Activated T-cell treated with anti-CD3 and anti-CD28 coated beads, Interleukin-2, amount 50 U/mL, for 72 hours (primary cell): ENCODE data around the gene CYTH1. TPM values are rescaled to one million over a fixed set of nuclear protein-coding genes. Genes with fewer than 3 reads are reported as not detected.

Experiments used
- ATAC-seq, 2 donors: fragments of 150-1000 bp; cut with Tn5 transposase; replicated peaks in 1 of 2; 2 replicates each; pipeline ENCODE4 v1.10.0; 2021; ENCODE audit warnings: moderate library complexity in 2 of 2, mild to moderate bottlenecking in 1 of 2
- DNase-seq, 2 donors: peaks; one replicate each; pipeline ENCODE4 v3.0.0; 2021 to 2022; ENCODE audit warnings: mixed read lengths in 1 of 2
- H3K27ac Mint-ChIP-seq: one replicate; pipeline ENCODE4 v1.8.0; 2022; ENCODE audit warnings: mild to moderate bottlenecking, moderate library complexity, mixed read lengths
- H3K27me3 Mint-ChIP-seq: one replicate; pipeline ENCODE4 v1.8.0; 2022; ENCODE audit warnings: low read depth, mixed read lengths
- H3K36me3 Mint-ChIP-seq, 2 donors: one replicate each; pipeline ENCODE4 v1.8.0; 2022; ENCODE audit warnings: mixed read lengths in 2 of 2, mild to moderate bottlenecking in 1 of 2; ENCODE audit not compliant: insufficient read depth in 2 of 2
- H3K4me1 Mint-ChIP-seq: one replicate; pipeline ENCODE4 v1.8.0; 2022; ENCODE audit warnings: low read depth, mixed read lengths
- H3K4me3 Mint-ChIP-seq, 2 donors: one replicate each; pipeline ENCODE4 v1.8.0; 2022; ENCODE audit warnings: mild to moderate bottlenecking in 2 of 2, mixed read lengths in 2 of 2, moderate library complexity in 2 of 2
- H3K9me3 Mint-ChIP-seq, 2 donors: one replicate each; pipeline ENCODE4 v1.8.0; 2022; ENCODE audit warnings: mixed read lengths in 2 of 2
- total RNA-seq, 2 donors: library from RNA; stranded (reverse); gene quantifications; one replicate each; pipeline ENCODE4 v1.2.3, GENCODE V29; 2022

Gene CYTH1
- total RNA-seq, 2 donors from 2014 or later, result 163 to 204 TPM

DNA sequence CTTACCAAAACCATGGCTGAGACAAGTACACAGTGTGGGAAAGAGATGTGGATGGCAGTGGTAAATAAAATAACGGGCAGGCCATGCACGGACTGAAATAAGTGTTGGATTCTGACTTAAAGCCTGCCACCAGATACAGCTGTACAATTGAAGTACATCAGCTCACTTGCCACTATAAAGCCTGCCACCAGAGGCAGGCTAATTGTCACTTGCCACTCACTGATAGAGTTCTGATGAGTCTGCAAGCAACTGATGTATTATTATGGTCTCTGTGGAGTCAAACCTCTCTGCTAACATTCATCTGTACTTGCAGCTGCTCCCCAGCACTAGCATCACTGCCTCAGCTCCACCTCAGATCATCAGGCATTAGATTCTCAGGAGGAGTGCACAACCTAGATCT, 93.0 kb downstream of the CYTH1 start:
- no peaks in the 10 kb centered on the region for H3K9me3 Mint-ChIP-seq
- ATAC-seq (no peak), DNase-seq (no peak)
- H3K27ac Mint-ChIP-seq, result no peak overlapping the region
- H3K27me3 Mint-ChIP-seq, result no peaks in the 10 kb centered on the region
- H3K36me3 Mint-ChIP-seq, result peaks cover 9 to 35% of the 10 kb centered on the region in 2 donors
- H3K4me3 Mint-ChIP-seq, result no peak overlapping the region
- H3K4me1 Mint-ChIP-seq, result peaks cover 4% of the 10 kb centered on the region

- H3K27ac Mint-ChIP-seq, result peak overlapping the region; percentile 53
- H3K4me3 Mint-ChIP-seq, result no peak overlapping the region
- peaks cover 4% of the 10 kb centered on the region for H3K4me1 Mint-ChIP-seq
- DNase-seq (no peak), ATAC-seq (no peak)
- H3K9me3 Mint-ChIP-seq, result no peaks in the 10 kb centered on the region
- H3K36me3 Mint-ChIP-seq, result peaks cover 9 to 35% of the 10 kb centered on the region in 2 donors
- H3K27me3 Mint-ChIP-seq, result no peaks in the 10 kb centered on the region
These were observed 94.1 kb downstream of the CYTH1 start for GRCh38 chr17:78687944-78688343.

DNA sequence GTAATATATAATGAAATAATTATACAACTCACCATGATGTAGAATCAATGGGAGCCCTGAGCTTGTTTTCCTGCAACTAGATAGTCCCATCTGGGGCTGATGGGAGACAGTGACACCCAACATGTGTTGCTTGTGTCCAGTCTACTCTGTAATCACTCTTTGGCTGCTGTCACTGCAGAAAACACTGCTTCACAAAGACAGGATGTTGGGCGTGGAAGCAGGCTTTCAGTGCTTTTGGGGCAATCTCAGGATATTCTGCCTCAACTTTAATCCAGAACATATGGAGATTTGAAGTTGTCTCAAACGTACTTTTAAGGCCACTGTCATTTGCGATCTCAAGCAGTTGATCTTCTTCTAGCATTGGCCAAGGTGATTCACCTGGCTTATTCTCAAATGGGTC, 94.9 kb downstream of the CYTH1 start:
- Mint-ChIP-seq H3K4me3 (no peak overlapping the region), H3K36me3 (peaks cover 9 to 27% of the 10 kb centered on the region in 2 donors), H3K4me1 (peaks cover 4% of the 10 kb centered on the region), H3K9me3 (no peaks in the 10 kb centered on the region), H3K27ac (peak overlapping the region; percentile 48), H3K27me3 (no peaks in the 10 kb centered on the region)
- DNase-seq, result no peak
- ATAC-seq, result no peak

GRCh38 chr17:78684026-78684425, 98.0 kb downstream of the CYTH1 start:
- DNase-seq (no peak), ATAC-seq (no peak)
- no peak overlapping the region for H3K27ac Mint-ChIP-seq
- H3K4me1 Mint-ChIP-seq, result no peaks in the 10 kb centered on the region
- no peak overlapping the region for H3K4me3 Mint-ChIP-seq
- no peaks in the 10 kb centered on the region for H3K27me3 Mint-ChIP-seq
- no peaks in the 10 kb centered on the region for H3K9me3 Mint-ChIP-seq
- H3K36me3 Mint-ChIP-seq, result peaks cover 9 to 20% of the 10 kb centered on the region in 2 donors

GRCh38 chr17:78683408-78683961, 98.6 kb downstream of the CYTH1 start:
- H3K27ac Mint-ChIP-seq, result peak overlapping the region; percentile 93
- no peak overlapping the region for H3K4me3 Mint-ChIP-seq
- no peak for DNase-seq
- H3K36me3 Mint-ChIP-seq, result peaks cover 9 to 20% of the 10 kb centered on the region in 2 donors
- ATAC-seq, result no peak
- no peaks in the 10 kb centered on the region for H3K9me3 Mint-ChIP-seq
- no peaks in the 10 kb centered on the region for H3K4me1 Mint-ChIP-seq
- H3K27me3 Mint-ChIP-seq, result no peaks in the 10 kb centered on the region

DNA sequence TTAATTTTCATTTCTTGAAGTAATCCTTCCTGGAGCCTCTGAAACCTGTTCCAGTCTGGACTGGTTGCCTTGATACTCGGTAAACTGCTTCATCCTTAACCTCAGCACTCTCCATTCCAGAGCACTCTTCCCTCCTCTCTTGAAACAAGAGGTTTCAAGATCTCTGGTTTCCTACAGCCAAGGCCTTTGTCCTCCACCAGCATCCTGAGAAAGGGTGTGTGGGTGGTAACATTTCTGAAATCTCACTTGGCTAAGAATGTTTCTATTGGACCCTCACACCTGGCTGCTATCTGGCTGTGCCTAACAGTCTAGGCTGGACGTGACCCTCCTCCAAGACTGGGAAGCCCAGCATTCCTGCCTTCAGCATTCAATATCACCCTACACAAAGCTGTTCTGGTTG, 99.7 kb downstream of the CYTH1 start:
- Mint-ChIP-seq H3K4me3 (no peak overlapping the region), H3K27me3 (no peaks in the 10 kb centered on the region), H3K36me3 (peaks cover 2 to 17% of the 10 kb centered on the region in 2 donors), H3K9me3 (no peaks in the 10 kb centered on the region), H3K27ac (peak overlapping the region; percentile 89), H3K4me1 (no peaks in the 10 kb centered on the region)
- no peak for DNase-seq
- no peak for ATAC-seq

- Mint-ChIP-seq H3K9me3 (no peaks in the 10 kb centered on the region), H3K4me3 (no peak overlapping the region), H3K27me3 (no peaks in the 10 kb centered on the region), H3K27ac (peak overlapping the region; percentile 12), H3K4me1 (no peaks in the 10 kb centered on the region), H3K36me3 (peaks cover 2 to 14% of the 10 kb centered on the region in 2 donors)
- no peak for DNase-seq
- ATAC-seq, result no peak
These were observed 101.6 kb downstream of the CYTH1 start for GRCh38 chr17:78680436-78680835.

- DNase-seq, result no peak
- H3K36me3 Mint-ChIP-seq, result peaks cover 2 to 14% of the 10 kb centered on the region in 2 donors
- H3K9me3 Mint-ChIP-seq, result no peaks in the 10 kb centered on the region
- no peak for ATAC-seq
- H3K4me3 Mint-ChIP-seq, result no peak overlapping the region
- no peaks in the 10 kb centered on the region for H3K27me3 Mint-ChIP-seq
- H3K4me1 Mint-ChIP-seq, result no peaks in the 10 kb centered on the region
- H3K27ac Mint-ChIP-seq, result peak overlapping the region; percentile 8
These were observed 102.3 kb downstream of the CYTH1 start for GRCh38 chr17:78679495-78680395.

GRCh38 chr17:78678711-78679110, 103.4 kb downstream of the CYTH1 start:
- Mint-ChIP-seq H3K27me3 (no peaks in the 10 kb centered on the region), H3K4me1 (no peaks in the 10 kb centered on the region), H3K36me3 (peaks cover 2 to 16% of the 10 kb centered on the region in 2 donors), H3K27ac (no peak overlapping the region), H3K9me3 (no peaks in the 10 kb centered on the region), H3K4me3 (no peak overlapping the region)
- ATAC-seq (no peak), DNase-seq (no peak)

DNA sequence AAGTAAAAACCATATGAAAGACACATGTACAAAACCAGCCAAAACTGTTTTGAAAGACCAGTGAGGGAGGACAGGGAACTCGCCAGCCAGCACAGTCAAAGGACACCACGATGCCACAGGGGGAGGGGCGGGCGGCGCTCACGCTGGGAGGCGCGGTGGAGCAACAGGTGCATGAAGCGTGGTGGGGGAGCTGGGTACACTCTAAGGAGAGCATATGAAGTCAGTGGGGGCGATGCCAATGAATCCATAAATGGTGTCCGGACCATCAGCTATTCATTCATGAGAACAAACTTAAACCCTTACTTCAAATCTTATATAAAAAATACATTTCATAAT, 103.9 kb downstream of the CYTH1 start:
- Mint-ChIP-seq H3K27me3 (no peaks in the 10 kb centered on the region), H3K27ac (no peak overlapping the region), H3K36me3 (peaks cover 2 to 17% of the 10 kb centered on the region in 2 donors), H3K9me3 (no peaks in the 10 kb centered on the region), H3K4me1 (no peaks in the 10 kb centered on the region), H3K4me3 (no peak overlapping the region)
- ATAC-seq (no peak), DNase-seq (no peak)

DNA sequence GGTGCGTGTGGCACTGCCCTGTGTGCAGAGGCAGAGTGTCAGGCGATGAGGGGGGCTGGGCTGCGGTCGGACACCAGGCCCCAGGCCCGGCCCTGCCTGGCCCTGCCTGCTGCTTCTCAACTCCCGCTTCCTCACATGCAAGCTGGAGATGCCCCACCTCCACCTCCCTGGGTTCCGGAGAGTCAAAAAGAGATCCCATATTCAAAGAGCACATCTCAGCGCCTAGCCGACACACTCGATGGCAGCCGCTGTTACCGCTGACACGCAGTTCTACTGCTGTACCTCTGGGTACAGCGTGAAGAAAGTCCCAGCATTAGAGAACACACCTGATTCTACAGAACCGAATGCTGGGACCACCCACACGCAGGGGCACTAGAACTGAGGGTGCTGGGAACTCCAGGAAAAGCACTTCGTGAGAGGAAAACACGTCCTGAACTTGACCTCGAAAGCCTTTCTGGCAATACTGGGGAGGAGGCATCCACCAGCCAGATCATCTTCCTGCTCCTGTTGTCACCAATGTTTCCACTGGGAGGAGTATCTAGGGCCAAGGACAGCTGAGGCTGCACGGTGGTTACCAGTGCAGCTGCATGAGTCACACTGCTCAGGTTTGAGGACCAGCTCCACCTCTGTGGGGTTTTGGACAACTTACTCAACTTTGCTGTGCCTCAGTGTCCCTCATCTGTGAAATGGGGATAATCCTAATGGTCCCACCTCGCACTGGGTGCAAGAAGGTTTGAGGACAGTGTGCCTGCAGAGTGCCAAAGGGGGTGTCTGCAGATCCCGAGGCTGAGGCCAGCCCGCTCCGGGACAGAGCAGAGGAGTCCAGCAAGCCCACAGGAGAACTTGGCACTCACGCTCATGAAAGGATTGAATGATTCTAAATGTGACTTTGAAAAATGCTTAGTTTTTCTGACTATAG, 104.5 kb downstream of the CYTH1 start:
- no peak for DNase-seq
- Mint-ChIP-seq H3K27ac (no peak overlapping the region), H3K4me1 (no peaks in the 10 kb centered on the region), H3K4me3 (no peak overlapping the region), H3K27me3 (no peaks in the 10 kb centered on the region), H3K36me3 (peaks cover 2 to 17% of the 10 kb centered on the region in 2 donors), H3K9me3 (no peaks in the 10 kb centered on the region)
- peak; percentile 11 to 25 for ATAC-seq

DNA sequence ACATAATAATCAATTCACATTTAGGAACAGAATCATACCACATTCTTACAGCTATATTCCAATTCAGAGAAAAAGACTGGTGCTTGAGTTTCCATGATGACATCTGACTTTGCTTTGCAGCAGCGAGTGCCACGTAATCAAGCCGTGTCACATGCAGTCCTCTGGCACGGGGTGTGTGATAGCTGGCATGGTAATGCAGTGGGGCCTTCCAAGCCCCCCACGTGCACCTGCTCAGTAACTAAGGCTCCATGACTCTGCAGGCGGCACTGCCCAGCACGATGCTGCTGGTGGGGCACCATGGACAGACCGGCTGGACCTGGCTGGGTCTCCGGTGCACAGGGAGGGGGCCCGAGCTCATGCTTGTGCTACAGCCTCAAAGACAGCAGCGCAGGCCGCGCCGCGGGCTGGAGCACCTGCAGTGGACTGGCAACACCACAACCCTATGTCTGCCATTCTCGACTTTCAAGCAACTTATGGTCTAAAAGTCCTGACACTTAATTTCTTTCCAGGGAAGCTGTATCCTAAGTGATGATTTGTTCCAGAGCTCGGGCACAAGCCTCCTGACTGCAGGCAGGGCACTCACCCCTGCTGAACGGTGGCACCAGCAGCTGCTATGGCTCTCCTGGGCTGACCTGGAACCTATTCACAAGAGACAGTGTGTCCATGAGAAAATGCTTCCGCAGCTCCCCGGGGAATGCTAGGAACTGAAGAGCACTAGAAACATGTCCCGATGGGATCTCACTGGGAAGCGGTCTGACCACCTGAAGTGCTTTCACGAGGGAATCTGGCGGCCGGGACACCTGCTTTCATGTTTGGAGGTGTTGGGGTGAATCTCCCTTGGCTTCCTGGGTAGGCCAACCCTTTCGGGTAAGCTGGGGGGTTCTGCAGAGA, 105.4 kb downstream of the CYTH1 start:
- peaks cover 0 to 17% of the 10 kb centered on the region in 2 donors for H3K36me3 Mint-ChIP-seq
- H3K4me3 Mint-ChIP-seq, result no peak overlapping the region
- DNase-seq, result no peak
- ATAC-seq, result no peak
- no peak overlapping the region for H3K27ac Mint-ChIP-seq
- no peaks in the 10 kb centered on the region for H3K4me1 Mint-ChIP-seq
- H3K9me3 Mint-ChIP-seq, result no peaks in the 10 kb centered on the region
- no peaks in the 10 kb centered on the region for H3K27me3 Mint-ChIP-seq
